ENCODE data around the gene LRRC8E. TPM values are rescaled to one million over a fixed set of nuclear protein-coding genes. Genes with fewer than 3 reads are reported as not detected.

Gene LRRC8E
- total RNA-seq, 1 donor from 2014 or later, result 3.5 TPM

GRCh38 chr19:7868671-7869452, 19.4 kb upstream of the LRRC8E start:
- peaks cover 27% of the 10 kb centered on the region for H3K27me3 Mint-ChIP-seq (ENCODE audit: unreplicated experiment)

DNA sequence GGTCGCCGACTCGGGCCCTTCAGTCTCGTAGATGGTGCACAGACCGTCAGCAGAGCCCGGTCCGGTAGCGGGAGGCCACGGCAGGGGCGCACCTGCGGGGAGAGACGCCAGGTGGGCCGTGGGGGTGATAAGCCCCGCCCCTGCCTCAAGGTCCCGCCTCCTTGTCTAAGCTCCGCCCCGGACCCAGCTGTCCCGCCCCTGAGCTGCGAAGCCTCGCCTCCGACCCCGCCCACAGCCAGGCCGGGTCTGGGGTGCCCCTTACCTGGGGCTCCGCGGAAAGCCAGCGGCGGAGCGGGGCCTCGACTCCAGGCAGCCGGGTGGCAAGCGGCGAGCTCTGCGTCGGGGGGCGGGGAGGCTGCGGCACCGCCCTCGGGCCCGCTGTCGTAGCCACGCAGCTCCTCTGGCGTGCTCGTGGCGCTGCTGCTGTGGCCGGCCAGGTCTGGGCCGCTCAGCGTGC, 18.8 kb upstream of the LRRC8E start:
- H3K27me3 Mint-ChIP-seq (ENCODE audit: unreplicated experiment), result peaks cover 27% of the 10 kb centered on the region
- no peak for DNase-seq (ENCODE audit: extremely low spot score, unreplicated experiment)
- TF ChIP-seq CTCF (IDR thresholded peaks at IDR 0.05), result peak; percentile 39

More at GRCh38 chr19:7868671-7869452, 19.4 kb upstream of the LRRC8E start:
- peak overlapping the region; percentile 66 for H3K4me3 Mint-ChIP-seq (ENCODE audit: unreplicated experiment)
- peak; percentile 93 for DNase-seq (ENCODE audit: extremely low spot score, unreplicated experiment)
- no peaks in the 10 kb centered on the region for H3K36me3 Mint-ChIP-seq (ENCODE audit: unreplicated experiment)
- H3K27ac Mint-ChIP-seq (ENCODE audit: unreplicated experiment), result no peak overlapping the region
- H3K9me3 Mint-ChIP-seq (ENCODE audit: unreplicated experiment), result no peaks in the 10 kb centered on the region
- H3K4me1 Mint-ChIP-seq (ENCODE audit: unreplicated experiment), result peaks cover 26% of the 10 kb centered on the region
- peak; percentile 90 for TF ChIP-seq CTCF (IDR thresholded peaks at IDR 0.05)

GRCh38 chr19:7869910-7870511, 18.3 kb upstream of the LRRC8E start:
- H3K27ac Mint-ChIP-seq (ENCODE audit: unreplicated experiment), result no peak overlapping the region
- no peaks in the 10 kb centered on the region for H3K9me3 Mint-ChIP-seq (ENCODE audit: unreplicated experiment)
- no peaks in the 10 kb centered on the region for H3K36me3 Mint-ChIP-seq (ENCODE audit: unreplicated experiment)
- H3K27me3 Mint-ChIP-seq (ENCODE audit: unreplicated experiment), result peaks cover 27% of the 10 kb centered on the region
- peak overlapping the region; percentile 45 for H3K4me3 Mint-ChIP-seq (ENCODE audit: unreplicated experiment)
- H3K4me1 Mint-ChIP-seq (ENCODE audit: unreplicated experiment), result peaks cover 28% of the 10 kb centered on the region
- no peak for TF ChIP-seq CTCF (IDR thresholded peaks at IDR 0.05)
- no peak for DNase-seq (ENCODE audit: extremely low spot score, unreplicated experiment)

More for the DNA sequence above, 18.8 kb upstream of the LRRC8E start:
- Mint-ChIP-seq H3K36me3 (ENCODE audit: unreplicated experiment) (no peaks in the 10 kb centered on the region), H3K4me1 (ENCODE audit: unreplicated experiment) (peaks cover 27% of the 10 kb centered on the region), H3K4me3 (ENCODE audit: unreplicated experiment) (peak overlapping the region; percentile 66), H3K27ac (ENCODE audit: unreplicated experiment) (no peak overlapping the region), H3K9me3 (ENCODE audit: unreplicated experiment) (no peaks in the 10 kb centered on the region)

DNA sequence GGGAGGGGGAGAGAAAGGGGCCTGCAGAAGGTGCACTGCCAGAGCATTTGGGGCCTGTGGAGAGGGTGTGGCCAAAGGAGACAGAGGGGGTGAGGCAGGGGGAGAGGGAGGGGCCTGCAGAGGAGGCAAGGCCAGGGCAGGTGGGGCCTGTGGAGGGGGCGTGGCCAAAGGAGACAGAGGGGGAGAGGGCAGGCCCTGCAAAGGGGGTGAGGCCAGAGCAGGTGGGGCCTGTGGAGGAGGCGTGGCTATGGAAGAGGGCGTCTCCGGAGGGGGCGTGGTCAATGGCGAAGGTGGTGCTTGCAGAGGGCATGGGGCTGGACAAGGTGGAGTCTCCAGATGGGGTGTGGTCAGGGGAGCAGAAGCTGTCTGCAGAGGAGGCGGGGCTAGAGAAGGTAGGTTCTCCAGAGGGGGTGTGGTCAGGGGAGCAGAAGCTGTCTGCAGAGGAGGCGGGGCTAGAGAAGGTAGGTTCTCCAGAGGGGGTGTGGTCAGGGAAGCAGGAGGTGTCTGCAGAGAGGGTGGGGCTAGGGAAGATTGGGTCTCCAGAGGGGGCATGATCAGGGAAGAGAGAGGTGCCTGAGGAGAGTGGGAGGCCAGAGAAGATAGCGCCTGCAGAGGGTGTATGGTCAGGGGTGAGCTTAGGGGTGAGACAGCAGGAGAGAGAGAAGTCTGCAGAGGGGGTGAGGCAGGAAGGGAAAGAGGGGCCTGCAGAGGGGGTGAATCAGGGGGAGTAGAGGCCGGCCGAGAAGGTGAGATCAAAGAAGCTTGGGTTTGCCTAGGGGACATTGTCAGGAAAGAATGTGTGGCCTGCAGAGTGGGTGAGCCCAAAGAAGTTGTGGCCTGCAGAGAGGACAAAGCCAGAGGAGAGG, 17.5 kb upstream of the LRRC8E start:
- peak overlapping the region; percentile 85 for H3K27ac Mint-ChIP-seq (ENCODE audit: unreplicated experiment)
- peaks cover 28% of the 10 kb centered on the region for H3K4me1 Mint-ChIP-seq (ENCODE audit: unreplicated experiment)
- DNase-seq (ENCODE audit: extremely low spot score, unreplicated experiment), result no peak
- H3K36me3 Mint-ChIP-seq (ENCODE audit: unreplicated experiment), result no peaks in the 10 kb centered on the region
- H3K4me3 Mint-ChIP-seq (ENCODE audit: unreplicated experiment), result peak overlapping the region; percentile 78
- TF ChIP-seq CTCF (IDR thresholded peaks at IDR 0.05), result no peak
- peaks cover 28% of the 10 kb centered on the region for H3K27me3 Mint-ChIP-seq (ENCODE audit: unreplicated experiment)
- no peaks in the 10 kb centered on the region for H3K9me3 Mint-ChIP-seq (ENCODE audit: unreplicated experiment)

All from osteocyte (in vitro differentiated cells).